Nucleus accumbens (tissue), 56 donors: ENCODE data around the gene PGPEP1.
"Not testable (repeated sequence)": the region's sequence is repeated elsewhere in the genome, so short reads cannot be mapped to it uniquely, and the experiment has no call there.

ENCODE experiments used
- DNase-seq, 56 donors: peaks; one replicate each; lab custom pipeline; 2025; lab: John Stamatoyannopoulos, UW

The PGPEP1 gene

GRCh38 chr19:18328340-18329034 lies 11.9 kb upstream of the PGPEP1 start:
- DNase-seq, result peak; percentile 26 to 97 (median 89)

DNA sequence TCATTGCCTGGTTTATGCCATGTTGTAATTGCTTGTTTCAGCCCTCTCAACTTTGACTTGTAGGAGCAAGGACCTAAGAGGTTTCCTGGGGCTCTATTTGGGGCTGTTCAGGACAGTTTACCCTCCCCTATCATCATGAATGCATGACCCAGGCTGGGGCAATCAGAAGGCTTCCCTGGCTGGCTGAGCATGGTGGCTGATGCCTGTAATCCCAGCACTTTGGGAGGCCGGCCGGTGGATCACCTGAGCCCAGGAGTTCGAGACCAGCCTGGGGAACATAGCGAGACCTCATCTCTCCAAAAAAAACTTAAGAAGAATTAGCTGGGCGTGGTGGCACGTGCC lies 11.4 kb upstream of the PGPEP1 start:
- DNase-seq, result no peak

- no peak for DNase-seq
Observed at GRCh38 chr19:18330868-18331267, 9.5 kb upstream of the PGPEP1 start.

DNA sequence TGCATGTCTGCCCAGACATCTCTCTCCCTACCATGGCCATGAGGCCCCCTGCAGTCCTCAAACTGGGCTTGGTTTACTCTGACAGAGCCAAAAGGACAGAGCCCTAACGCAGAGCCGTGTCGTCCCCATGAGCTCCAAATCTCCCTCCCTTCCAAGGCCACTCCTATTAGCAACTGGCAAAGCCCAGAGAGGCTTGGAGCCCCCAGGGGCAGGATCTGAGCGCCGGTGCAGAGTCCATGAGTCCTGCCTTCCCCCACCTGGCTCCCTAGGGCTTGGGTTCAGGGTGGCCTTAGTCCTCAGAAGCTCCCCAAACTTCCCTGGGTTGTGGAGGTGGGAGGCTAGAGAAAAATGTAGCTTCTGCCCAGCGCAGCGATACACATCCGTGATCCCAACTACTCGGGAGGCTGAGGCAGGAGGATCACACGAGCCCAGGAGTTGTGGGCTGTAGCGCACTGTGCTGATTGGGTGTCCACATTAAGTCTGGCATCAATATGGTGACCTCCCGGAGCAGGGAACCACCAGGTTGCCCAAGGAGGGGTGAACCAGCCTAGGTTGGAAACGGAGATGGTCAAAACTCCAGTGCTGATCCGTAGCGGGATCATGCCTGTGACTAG lies 7.4 kb upstream of the PGPEP1 start:
- DNase-seq, result no peak

- no peak for DNase-seq
Observed at GRCh38 chr19:18333680-18334079, 6.7 kb upstream of the PGPEP1 start.

DNA sequence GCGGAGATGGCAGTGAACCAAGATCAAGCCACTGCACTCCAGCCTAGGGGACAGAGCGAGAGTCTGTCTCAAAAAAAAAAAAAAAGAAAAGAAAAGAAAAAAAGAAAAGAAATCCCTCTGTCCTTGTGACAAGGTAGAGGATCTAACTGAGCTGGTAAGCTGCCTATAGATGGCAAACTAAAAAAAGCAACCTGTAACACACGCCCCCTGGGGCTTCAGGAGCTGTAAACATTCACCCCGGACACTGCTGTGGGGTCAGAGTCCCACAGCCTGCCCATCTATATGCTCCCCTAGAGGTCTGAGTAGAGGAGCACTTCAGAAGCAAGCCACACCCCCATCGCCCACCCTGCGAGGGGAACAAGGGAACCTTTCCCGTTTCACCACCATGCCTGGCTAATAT lies 4.3 kb upstream of the PGPEP1 start:
- DNase-seq, result no peak

DNA sequence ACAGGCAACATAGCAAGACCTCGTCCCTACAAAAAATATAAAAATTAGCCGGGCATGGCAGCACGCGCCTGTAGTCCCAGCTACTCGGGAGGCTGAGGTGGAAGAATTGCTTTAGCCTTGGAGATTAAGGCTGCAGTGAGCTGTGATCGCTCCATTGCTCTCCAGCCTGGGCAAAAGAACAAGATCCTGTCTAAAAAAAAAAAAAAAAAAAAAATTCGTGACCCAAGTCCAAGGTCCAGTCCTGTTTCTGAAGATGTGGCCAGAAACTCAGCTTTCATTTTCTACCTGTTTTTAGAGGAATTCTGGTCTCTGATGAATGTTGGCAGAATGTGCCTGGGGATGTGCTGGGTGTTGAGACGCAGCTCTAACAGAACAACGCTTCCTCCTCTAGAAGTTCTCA lies 1.9 kb upstream of the PGPEP1 start:
- DNase-seq, result no peak

GRCh38 chr19:18339723-18340122 lies 675 bp upstream of the PGPEP1 start:
- no peak for DNase-seq

DNA sequence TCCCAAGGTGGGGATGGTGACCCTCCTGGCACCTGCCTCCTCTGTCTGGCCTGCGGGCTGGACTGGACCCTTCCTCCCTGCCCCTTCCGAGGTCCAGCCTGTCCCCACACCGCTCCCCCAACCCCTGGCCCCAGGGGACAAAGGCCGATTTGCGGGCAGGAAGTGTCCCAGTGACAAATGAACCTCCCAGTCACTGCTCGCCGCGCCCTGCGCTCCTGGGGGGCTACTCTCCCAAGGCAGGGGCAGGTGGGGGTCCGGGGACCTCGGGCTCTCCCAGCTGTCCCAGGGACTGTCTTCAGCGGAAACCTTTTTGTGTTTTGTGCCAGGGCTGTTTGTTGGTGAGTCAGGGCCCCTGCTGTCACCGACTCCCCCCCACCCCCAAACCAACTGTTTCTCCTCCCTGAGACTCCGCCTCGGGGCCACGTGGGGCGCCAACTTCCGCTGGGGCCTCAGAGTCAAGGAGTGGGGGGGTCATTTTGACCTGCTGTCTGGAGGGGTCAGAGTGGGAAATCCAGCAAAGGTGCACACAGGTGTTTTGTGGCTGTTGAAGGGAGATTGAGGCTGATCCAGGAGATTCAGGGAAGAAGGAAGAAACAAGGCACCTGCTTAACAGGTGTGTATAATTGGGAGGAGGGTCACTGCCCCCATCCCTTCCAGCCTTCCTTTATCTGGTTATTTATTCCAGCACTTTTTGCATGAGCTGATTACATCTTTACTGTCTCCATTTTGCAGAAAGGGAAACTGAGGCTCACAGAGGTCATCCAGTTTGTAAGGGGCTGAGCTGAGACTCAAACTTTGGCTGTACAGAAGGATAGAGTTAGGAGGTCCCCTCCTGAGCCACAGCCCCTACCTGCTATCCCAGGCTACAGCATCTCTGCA lies 831 bp downstream of the PGPEP1 start:
- DNase-seq, result peak in 36 of 56 donors; percentile 7 to 74 (median 30)

GRCh38 chr19:18342090-18342632 lies 1.8 kb downstream of the PGPEP1 start:
- DNase-seq, result no peak

DNA sequence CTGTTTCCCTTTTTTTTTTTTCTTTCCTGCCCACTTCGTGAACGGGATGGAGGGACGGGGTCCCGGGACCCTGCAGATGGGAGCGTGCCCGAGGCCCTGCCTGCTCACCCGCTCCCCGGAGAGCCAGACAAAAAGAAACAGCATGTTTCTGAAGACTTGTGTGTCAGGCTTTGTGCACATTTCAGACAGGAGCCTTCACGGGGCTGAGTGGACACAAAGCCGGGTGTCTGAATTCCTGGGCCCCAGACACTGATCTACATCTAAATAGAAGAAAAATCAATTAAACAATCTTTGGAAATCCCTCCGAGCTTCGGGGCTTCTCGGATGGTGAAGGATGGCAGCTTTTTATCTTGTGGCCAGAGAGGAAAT lies 4.2 kb downstream of the PGPEP1 start:
- no peak for DNase-seq

- DNase-seq, result no peak
Observed at GRCh38 chr19:18345296-18345695, 4.9 kb downstream of the PGPEP1 start.

DNA sequence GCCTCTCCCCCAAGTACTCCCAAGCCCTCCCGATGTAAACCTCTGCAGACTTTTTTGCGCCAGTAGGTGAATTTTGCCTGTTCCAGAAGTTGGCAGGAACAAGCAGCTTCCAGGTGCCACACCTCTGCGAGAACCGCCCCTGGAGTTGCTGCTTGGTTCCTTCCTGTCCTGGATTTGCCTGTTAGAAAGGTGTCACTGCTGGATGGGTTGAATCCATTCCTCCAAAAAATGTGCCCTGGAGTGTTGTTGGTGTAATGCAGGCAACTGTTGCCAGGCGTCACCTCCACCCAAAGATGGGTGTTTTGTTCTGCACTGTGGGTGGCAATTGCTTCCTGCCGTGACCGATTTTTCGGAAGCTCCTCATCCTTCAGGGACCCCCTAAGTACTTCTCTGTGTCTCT lies 5.7 kb downstream of the PGPEP1 start:
- peak in 23 of 56 donors; percentile 3 to 69 (median 25) for DNase-seq

- no peak for DNase-seq
Observed at GRCh38 chr19:18348171-18348570, 7.8 kb downstream of the PGPEP1 start.

- not testable (repeated sequence) for DNase-seq
Observed at GRCh38 chr19:18348818-18349339, 8.5 kb downstream of the PGPEP1 start.

- peak in 8 of 56 donors; percentile 1 to 34 (median 9) for DNase-seq
Observed at GRCh38 chr19:18349524-18350128, 9.2 kb downstream of the PGPEP1 start.

- no peak for DNase-seq
Observed at GRCh38 chr19:18350490-18350889, 10.1 kb downstream of the PGPEP1 start.

DNA sequence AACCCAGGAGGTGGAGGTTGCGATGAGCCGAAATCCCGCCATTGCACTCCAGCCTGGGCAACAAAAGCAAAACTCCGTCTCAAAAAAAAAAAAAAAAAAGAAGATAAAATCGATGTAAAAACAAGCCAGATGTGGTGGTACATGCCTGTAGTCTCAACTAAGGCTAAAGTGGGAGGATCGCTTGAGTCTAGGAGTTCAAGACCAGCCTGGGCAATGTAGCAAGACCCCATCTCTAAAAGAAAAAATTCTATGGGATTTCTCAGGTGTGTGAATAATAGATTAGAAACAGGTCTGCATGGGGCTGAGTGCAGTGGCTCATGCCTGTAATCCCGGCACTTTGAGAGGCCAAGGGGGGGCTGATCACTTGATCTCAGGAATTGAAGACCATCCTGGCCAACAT lies 11.1 kb downstream of the PGPEP1 start:
- no peak for DNase-seq

DNA sequence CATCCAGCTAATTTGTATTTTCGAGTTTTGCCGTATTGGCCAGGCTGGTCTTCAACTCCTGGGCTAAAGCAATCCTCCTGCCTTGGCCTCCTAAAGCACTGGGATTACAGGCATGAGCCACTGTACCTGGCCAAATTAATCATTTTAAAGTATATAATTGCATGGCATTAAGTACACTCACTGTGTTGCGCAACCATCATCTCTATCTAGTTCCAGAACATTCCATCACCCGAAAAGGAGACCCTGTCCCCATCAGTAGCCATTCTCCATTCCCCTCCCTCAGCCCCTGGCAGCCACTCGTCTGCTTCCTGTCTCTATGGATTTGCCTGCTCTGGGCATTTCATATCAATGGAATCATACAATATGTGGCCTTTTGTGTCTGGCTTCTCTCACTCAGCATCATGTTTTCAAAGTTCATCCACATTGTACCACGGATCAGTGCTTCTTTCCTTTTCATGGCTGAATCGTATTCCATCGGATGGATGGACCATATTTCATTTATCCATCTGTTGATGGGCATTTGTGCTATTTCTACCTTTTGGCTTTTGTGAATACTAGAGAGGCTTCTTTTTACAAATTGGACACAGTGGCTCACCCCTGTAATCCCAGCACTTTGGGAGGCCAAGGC lies 13.1 kb downstream of the PGPEP1 start:
- DNase-seq, result no peak

DNA sequence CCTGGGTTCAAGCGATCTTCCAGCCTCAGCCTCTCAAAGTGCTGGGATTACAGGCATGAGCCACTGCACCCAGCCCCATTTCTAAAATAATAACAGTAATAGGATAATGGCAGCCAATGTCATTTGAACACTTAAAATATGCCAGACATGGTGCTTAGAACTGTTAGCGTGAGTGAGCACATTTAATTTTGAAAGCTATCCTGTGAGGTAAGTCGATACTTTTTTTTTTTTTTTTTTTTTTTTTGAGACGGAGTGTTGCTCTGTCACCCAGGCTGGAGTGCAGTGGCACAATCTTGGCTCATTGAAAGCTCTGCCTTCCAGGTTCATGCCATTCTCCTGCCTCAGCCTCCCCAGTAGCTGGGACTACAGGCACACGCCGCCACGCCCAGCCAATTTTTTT lies 14.3 kb downstream of the PGPEP1 start:
- DNase-seq, result not testable (repeated sequence)
